HCEC 1CT (cell line): ENCODE data around the gene CHRNA4.
"Not testable (repeated sequence)": the region's sequence is repeated elsewhere in the genome, so short reads cannot be mapped to it uniquely, and the experiment has no call there.

ENCODE experiments used
- DNase-seq: peaks from one replicate; pipeline ENCODE4 v3.0.0-alpha.2; 2017

CHRNA4 gene

GRCh38 chr20:63397155-63397843, 36.1 kb upstream of the CHRNA4 start:
- DNase-seq: no peak

GRCh38 chr20:63396300-63396699, 35.2 kb upstream of the CHRNA4 start:
- DNase-seq: no peak

GRCh38 chr20:63395723-63396122, 34.6 kb upstream of the CHRNA4 start:
- no peak for DNase-seq

- DNase-seq: no peak
Measured at GRCh38 chr20:63394920-63395455, 33.8 kb upstream of the CHRNA4 start.

GRCh38 chr20:63394069-63394919, 33.1 kb upstream of the CHRNA4 start:
- DNase-seq: no peak

GRCh38 chr20:63393566-63393965, 32.4 kb upstream of the CHRNA4 start:
- no peak for DNase-seq

GRCh38 chr20:63392465-63393365, 31.6 kb upstream of the CHRNA4 start:
- DNase-seq: no peak

GRCh38 chr20:63387917-63388316, 26.8 kb upstream of the CHRNA4 start:
- no peak for DNase-seq

- no peak for DNase-seq
Measured at GRCh38 chr20:63387393-63387792, 26.2 kb upstream of the CHRNA4 start.

- DNase-seq: no peak
Measured at GRCh38 chr20:63386491-63386890, 25.3 kb upstream of the CHRNA4 start.

- DNase-seq: no peak
Measured at GRCh38 chr20:63385819-63386218, 24.7 kb upstream of the CHRNA4 start.

GRCh38 chr20:63384336-63384735, 23.2 kb upstream of the CHRNA4 start:
- DNase-seq: no peak

- DNase-seq: no peak
Measured at GRCh38 chr20:63383556-63383955, 22.4 kb upstream of the CHRNA4 start.

- no peak for DNase-seq
Measured at GRCh38 chr20:63382551-63383300, 21.6 kb upstream of the CHRNA4 start.

GRCh38 chr20:63381781-63382431, 20.8 kb upstream of the CHRNA4 start:
- no peak for DNase-seq

GRCh38 chr20:63380346-63380870, 19.3 kb upstream of the CHRNA4 start:
- no peak for DNase-seq

- DNase-seq: not testable (repeated sequence)
Measured at GRCh38 chr20:63379872-63380271, 18.7 kb upstream of the CHRNA4 start.

GRCh38 chr20:63379296-63379695, 18.1 kb upstream of the CHRNA4 start:
- DNase-seq: no peak

- no peak for DNase-seq
Measured at GRCh38 chr20:63378626-63379025, 17.5 kb upstream of the CHRNA4 start.

- no peak for DNase-seq
Measured at GRCh38 chr20:63377951-63378381, 16.8 kb upstream of the CHRNA4 start.

GRCh38 chr20:63377256-63377941, 16.2 kb upstream of the CHRNA4 start:
- no peak for DNase-seq
